Mesenchymal stem cell (in vitro differentiated cells and primary cell): ENCODE data around the gene EGFR.
A peak's percentile ranks its signal among the peaks of the same experiment; 100 is the strongest.

ENCODE experiments used
- DNase-seq: peaks from one replicate; pipeline ENCODE4 v3.0.0-alpha.2; 2013
- H2AFZ ChIP-seq: one replicate; pipeline ENCODE4 v1.6.1; 2013; ENCODE audit warnings: low read depth, mild to moderate bottlenecking, control low read depth, inconsistent platforms, low read length, moderate library complexity
- H2AK5ac ChIP-seq: 2 replicates; pipeline ENCODE4 v1.6.1; 2013; ENCODE audit warnings: low read length, moderate library complexity, mild to moderate bottlenecking, inconsistent platforms; ENCODE audit not compliant: severe bottlenecking
- H2BK120ac ChIP-seq: one replicate; pipeline ENCODE4 v1.6.1; 2013; ENCODE audit warnings: low read depth, mild to moderate bottlenecking, inconsistent platforms, low read length, moderate library complexity
- H2BK12ac ChIP-seq, 2 experiments: one replicate each; pipeline ENCODE4 v1.6.1; 2013; ENCODE audit warnings: inconsistent platforms in 2 of 2, low read length in 2 of 2, mild to moderate bottlenecking in 2 of 2, moderate library complexity in 2 of 2, control low read depth in 1 of 2
- H2BK15ac ChIP-seq: one replicate; pipeline ENCODE4 v1.6.1; 2013; ENCODE audit warnings: mild to moderate bottlenecking, low read depth, inconsistent platforms; ENCODE audit not compliant: poor library complexity, severe bottlenecking
- H2BK5ac ChIP-seq: 2 replicates; pipeline ENCODE4 v1.6.1; 2013; ENCODE audit warnings: low read depth, mild to moderate bottlenecking, low read length, control low read depth, inconsistent platforms; ENCODE audit not compliant: poor library complexity, severe bottlenecking
- H3K14ac ChIP-seq, 2 experiments: one replicate each; pipeline ENCODE4 v1.6.1; 2013; ENCODE audit warnings: inconsistent platforms in 2 of 2, low read length in 2 of 2, control low read depth in 1 of 2, mild to moderate bottlenecking in 1 of 2, moderate library complexity in 1 of 2
- H3K18ac ChIP-seq, 2 experiments: one replicate each; pipeline ENCODE4 v1.6.1; 2013; ENCODE audit warnings: inconsistent platforms in 2 of 2, low read length in 2 of 2, control low read depth in 1 of 2, low read depth in 1 of 2, mild to moderate bottlenecking in 1 of 2
- H3K23ac ChIP-seq, 2 experiments: one replicate each; pipeline ENCODE4 v1.6.1; 2013; ENCODE audit warnings: inconsistent platforms in 2 of 2, low read length in 2 of 2, mild to moderate bottlenecking in 2 of 2, moderate library complexity in 2 of 2, control low read depth in 1 of 2
- H3K27ac ChIP-seq: 2 replicates; pipeline ENCODE4 v1.5.1; 2013; ENCODE audit warnings: mild to moderate bottlenecking, moderate library complexity, low read length, control low read depth, inconsistent platforms; ENCODE audit not compliant: poor library complexity, severe bottlenecking
- H3K27me3 ChIP-seq, 2 experiments: 2 replicates each; pipeline versions ENCODE4 v1.6.1 to v1.7.0; 2013; ENCODE audit warnings: low read length in 2 of 2, mild to moderate bottlenecking in 2 of 2, moderate library complexity in 2 of 2, control low read depth in 1 of 2, inconsistent platforms in 1 of 2; ENCODE audit not compliant: control insufficient read depth in 1 of 2, insufficient read depth in 1 of 2
- H3K36me3 ChIP-seq, 2 experiments: 2 replicates each; pipeline versions ENCODE4 v1.6.1 to v1.7.0; 2013; ENCODE audit warnings: low read length in 2 of 2, control low read depth in 1 of 2, inconsistent platforms in 1 of 2, low read depth in 1 of 2, mild to moderate bottlenecking in 1 of 2; ENCODE audit not compliant: insufficient read depth in 2 of 2, control insufficient read depth in 1 of 2
- H3K4ac ChIP-seq, 2 experiments: one replicate each; pipeline ENCODE4 v1.6.1; 2013; ENCODE audit warnings: inconsistent platforms in 2 of 2, low read length in 2 of 2, mild to moderate bottlenecking in 2 of 2, moderate library complexity in 2 of 2, control low read depth in 1 of 2, low read depth in 1 of 2
- H3K4me1 ChIP-seq: 2 replicates; pipeline ENCODE4 v1.6.1; 2013; ENCODE audit warnings: low read depth, low read length, control low read depth; ENCODE audit not compliant: control insufficient read depth, insufficient read depth
- H3K4me2 ChIP-seq: 2 replicates; pipeline ENCODE4 v1.6.1; 2013; ENCODE audit warnings: low read length, mild to moderate bottlenecking, inconsistent platforms; ENCODE audit not compliant: poor library complexity, severe bottlenecking
- H3K4me3 ChIP-seq, 2 experiments: 2 replicates each; pipeline versions ENCODE4 v1.5.1 to v1.7.0; 2013; ENCODE audit warnings: low read length in 2 of 2, mild to moderate bottlenecking in 2 of 2, control low read depth in 1 of 2, low read depth in 1 of 2; ENCODE audit not compliant: insufficient read depth in 1 of 2
- H3K79me1 ChIP-seq: replicated peaks from 2 replicates; pipeline ENCODE4 v1.6.1; 2013; ENCODE audit warnings: mild to moderate bottlenecking, control low read depth, low read length, inconsistent platforms; ENCODE audit not compliant: poor library complexity, severe bottlenecking
- H3K9ac ChIP-seq: 2 replicates; pipeline ENCODE4 v1.7.0; 2013; ENCODE audit warnings: mild to moderate bottlenecking, low read length, moderate library complexity
- H3K9me3 ChIP-seq: 2 replicates; pipeline ENCODE4 v1.7.0; 2013; ENCODE audit warnings: mild to moderate bottlenecking, low read length; ENCODE audit not compliant: control insufficient read depth
- H4K8ac ChIP-seq: one replicate; pipeline ENCODE4 v1.6.1; 2013; ENCODE audit warnings: inconsistent platforms, mild to moderate bottlenecking, low read length, moderate library complexity
- H4K91ac ChIP-seq: one replicate; pipeline ENCODE4 v1.6.1; 2013; ENCODE audit warnings: mild to moderate bottlenecking, low read length, inconsistent platforms
- WGBS: methylation state at CpG from one replicate; pipeline ENCODE4 v1.1.7; 2013; ENCODE audit warnings: mixed read lengths; 5-methylcytosine and 5-hydroxymethylcytosine counted together

The EGFR gene

DNA sequence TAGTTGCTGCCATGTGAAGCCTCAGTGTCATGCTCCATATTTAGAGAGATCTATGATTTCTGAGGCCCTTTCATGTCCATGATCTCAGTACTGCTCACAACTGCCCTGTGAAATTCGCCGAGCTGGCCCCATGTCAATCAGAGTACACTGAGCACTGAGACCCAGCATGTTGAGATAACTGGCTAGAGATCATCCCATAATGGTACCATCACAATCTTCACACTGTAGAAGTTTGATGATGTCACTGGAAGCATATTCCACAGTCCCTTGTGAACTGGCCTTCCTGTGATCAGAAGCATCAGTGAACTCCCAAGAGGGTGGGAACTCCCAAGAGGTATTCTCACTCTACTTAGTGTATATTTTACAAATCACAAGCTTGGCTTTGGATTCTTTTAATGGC is 116.0 kb downstream of the EGFR start:
- Histone ChIP-seq H3K4me2 (no peak overlapping the region), H3K4ac (peak overlapping the region in 1 of 2 experiments; percentile 61), H3K27me3 (no peaks in the 10 kb centered on the region), H3K27ac (no peak overlapping the region), H4K8ac (no peak overlapping the region), H3K23ac (no peak overlapping the region), H2AFZ (no peak overlapping the region), H3K4me1 (peaks cover 25% of the 10 kb centered on the region), H3K18ac (peak overlapping the region; percentile 67 to 88), H2BK12ac (peak overlapping the region; percentile 45 to 95), H3K14ac (no peak overlapping the region), H4K91ac (peak overlapping the region; percentile 76), H2AK5ac (peak overlapping the region; percentile 64), H3K4me3 (no peak overlapping the region), H3K9ac (no peak overlapping the region), H3K79me1 (peaks cover 11% of the 10 kb centered on the region), H3K9me3 (no peaks in the 10 kb centered on the region), H3K36me3 (peaks cover 0 to 4% of the 10 kb centered on the region in 2 experiments), H2BK120ac (no peak overlapping the region), H2BK15ac (peak overlapping the region; percentile 26), H2BK5ac (peak overlapping the region; percentile 24)
- no peak for DNase-seq
- 93% methylated on average over 2 of the region's 2 CpGs for WGBS

DNA sequence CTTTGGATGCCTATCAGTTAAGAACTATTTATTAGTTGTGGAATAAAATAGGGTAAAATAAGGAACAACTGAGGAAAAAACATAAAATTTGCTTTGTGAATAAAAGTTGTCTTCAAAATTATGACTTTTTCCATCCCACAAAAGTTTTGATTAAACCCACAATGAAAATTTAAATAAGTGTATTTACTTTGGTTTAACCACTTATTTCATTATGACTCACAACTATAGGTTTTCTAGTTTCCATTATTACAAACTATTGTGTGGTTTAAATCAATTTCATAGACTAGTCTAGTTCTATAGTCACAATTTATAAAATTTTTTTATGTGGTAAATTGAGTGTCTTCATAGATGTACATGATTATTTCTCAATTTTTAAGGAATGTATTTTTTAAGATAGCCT is 116.6 kb downstream of the EGFR start:
- Histone ChIP-seq H3K36me3 (peaks cover 0 to 4% of the 10 kb centered on the region in 2 experiments), H3K79me1 (peaks cover 11% of the 10 kb centered on the region), H2BK12ac (no peak overlapping the region), H3K23ac (no peak overlapping the region), H4K91ac (no peak overlapping the region), H2AK5ac (no peak overlapping the region), H3K18ac (no peak overlapping the region), H2AFZ (no peak overlapping the region), H3K9me3 (no peaks in the 10 kb centered on the region), H3K4me1 (peaks cover 26% of the 10 kb centered on the region), H2BK5ac (no peak overlapping the region), H4K8ac (no peak overlapping the region), H3K14ac (no peak overlapping the region), H3K4ac (no peak overlapping the region), H3K9ac (no peak overlapping the region), H2BK15ac (no peak overlapping the region), H3K4me2 (no peak overlapping the region), H3K27ac (no peak overlapping the region), H3K4me3 (no peak overlapping the region), H3K27me3 (no peaks in the 10 kb centered on the region), H2BK120ac (no peak overlapping the region)
- DNase-seq: no peak

DNA sequence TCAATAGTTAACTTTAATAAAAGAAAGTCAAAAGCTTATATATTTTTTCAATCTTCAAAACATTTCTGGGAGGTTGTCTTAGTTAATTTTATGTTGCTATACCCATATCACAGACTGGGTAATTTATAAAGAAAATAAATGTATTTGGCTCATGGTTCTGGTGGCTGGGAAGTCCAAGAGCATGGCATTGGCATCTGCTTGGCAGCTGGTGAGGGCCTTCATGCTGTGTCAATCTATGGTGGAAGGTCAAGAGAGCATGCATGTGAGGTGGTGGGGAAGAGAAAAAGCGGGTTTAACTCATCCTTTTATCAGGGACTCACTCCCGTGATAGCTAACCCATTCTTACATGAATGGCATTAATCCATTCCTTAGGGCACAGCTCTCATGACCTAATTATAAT is 119.8 kb downstream of the EGFR start:
- no peak overlapping the region for H2BK120ac ChIP-seq
- peak overlapping the region in 1 of 2 experiments; percentile 16 for H2BK12ac ChIP-seq
- H3K36me3 ChIP-seq: peaks cover 3 to 22% of the 10 kb centered on the region in 2 experiments
- H4K91ac ChIP-seq: no peak overlapping the region
- no peak overlapping the region for H3K27ac ChIP-seq
- 62% methylated on average over 2 of the region's 2 CpGs for WGBS
- no peak overlapping the region for H3K4me2 ChIP-seq
- no peak overlapping the region for H3K9ac ChIP-seq
- no peak overlapping the region for H3K23ac ChIP-seq
- no peak overlapping the region for H4K8ac ChIP-seq
- H2AK5ac ChIP-seq: no peak overlapping the region
- H3K4me3 ChIP-seq: no peak overlapping the region
- peaks cover 20% of the 10 kb centered on the region for H3K79me1 ChIP-seq
- H2BK5ac ChIP-seq: no peak overlapping the region
- H3K9me3 ChIP-seq: no peaks in the 10 kb centered on the region
- no peak overlapping the region for H2AFZ ChIP-seq
- no peak overlapping the region for H3K14ac ChIP-seq
- H2BK15ac ChIP-seq: no peak overlapping the region
- H3K4me1 ChIP-seq: peaks cover 9% of the 10 kb centered on the region
- H3K18ac ChIP-seq: no peak overlapping the region
- DNase-seq: no peak
- no peak overlapping the region for H3K4ac ChIP-seq
- H3K27me3 ChIP-seq: no peaks in the 10 kb centered on the region

DNA sequence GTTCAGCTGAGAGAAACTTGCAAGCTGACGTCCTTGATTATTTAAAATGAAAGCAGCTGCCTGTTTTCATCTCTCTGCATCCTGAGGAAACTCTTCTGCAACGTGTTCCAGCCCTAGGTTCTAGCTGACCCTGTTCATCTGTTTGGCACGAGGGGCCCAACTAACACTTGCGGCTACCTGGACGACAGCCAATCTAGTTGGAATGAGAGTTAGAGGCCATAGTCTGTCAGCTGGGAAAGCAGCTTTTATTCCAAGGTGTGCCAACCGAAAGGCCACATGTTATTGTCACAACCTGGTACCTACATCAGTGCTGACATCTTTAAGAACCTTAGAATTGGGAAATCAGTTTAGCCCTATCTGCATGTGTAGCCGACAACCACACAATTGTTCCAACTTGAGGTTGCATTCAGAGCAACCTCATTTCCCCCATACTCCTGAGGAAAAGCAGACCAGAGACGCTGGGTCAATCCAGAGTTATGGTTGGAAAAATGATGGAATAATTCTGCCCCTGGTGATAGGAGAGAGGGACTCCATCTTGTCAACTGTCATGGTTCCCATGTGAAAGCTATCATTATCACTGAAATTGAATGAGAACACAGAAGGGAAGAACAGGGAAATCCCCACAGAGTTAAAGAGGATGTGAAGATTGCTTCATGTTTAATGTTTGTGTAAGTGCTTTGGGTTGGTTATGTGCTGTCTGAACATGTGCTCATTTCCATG is 121.6 kb downstream of the EGFR start:
- 86% methylated on average over 8 of the region's 8 CpGs for WGBS
- Histone ChIP-seq H3K79me1 (peaks cover 16% of the 10 kb centered on the region), H3K4me1 (peaks cover 17% of the 10 kb centered on the region), H2BK120ac (no peak overlapping the region), H2AFZ (no peak overlapping the region), H2BK12ac (peak overlapping the region in 1 of 2 experiments; percentile 1), H4K91ac (peak overlapping the region; percentile 30), H3K23ac (no peak overlapping the region), H3K4me3 (peak overlapping the region in 1 of 2 experiments; percentile 27), H3K14ac (no peak overlapping the region), H2BK5ac (no peak overlapping the region), H3K27me3 (no peaks in the 10 kb centered on the region), H3K9me3 (no peaks in the 10 kb centered on the region), H4K8ac (no peak overlapping the region), H3K4me2 (no peak overlapping the region), H2BK15ac (no peak overlapping the region), H3K4ac (no peak overlapping the region), H3K9ac (peak overlapping the region; percentile 49), H2AK5ac (no peak overlapping the region), H3K18ac (peak overlapping the region in 1 of 2 experiments; percentile 8), H3K36me3 (peaks cover 8 to 39% of the 10 kb centered on the region in 2 experiments), H3K27ac (no peak overlapping the region)
- peak; percentile 91 for DNase-seq
